ENCODE data around the gene RHBDL1. TPM values are rescaled to one million over a fixed set of nuclear protein-coding genes. Genes with fewer than 3 reads are reported as not detected.

RHBDL1 gene
- total RNA-seq, 1 experiment from 2014 or later = 2.9 TPM

DNA sequence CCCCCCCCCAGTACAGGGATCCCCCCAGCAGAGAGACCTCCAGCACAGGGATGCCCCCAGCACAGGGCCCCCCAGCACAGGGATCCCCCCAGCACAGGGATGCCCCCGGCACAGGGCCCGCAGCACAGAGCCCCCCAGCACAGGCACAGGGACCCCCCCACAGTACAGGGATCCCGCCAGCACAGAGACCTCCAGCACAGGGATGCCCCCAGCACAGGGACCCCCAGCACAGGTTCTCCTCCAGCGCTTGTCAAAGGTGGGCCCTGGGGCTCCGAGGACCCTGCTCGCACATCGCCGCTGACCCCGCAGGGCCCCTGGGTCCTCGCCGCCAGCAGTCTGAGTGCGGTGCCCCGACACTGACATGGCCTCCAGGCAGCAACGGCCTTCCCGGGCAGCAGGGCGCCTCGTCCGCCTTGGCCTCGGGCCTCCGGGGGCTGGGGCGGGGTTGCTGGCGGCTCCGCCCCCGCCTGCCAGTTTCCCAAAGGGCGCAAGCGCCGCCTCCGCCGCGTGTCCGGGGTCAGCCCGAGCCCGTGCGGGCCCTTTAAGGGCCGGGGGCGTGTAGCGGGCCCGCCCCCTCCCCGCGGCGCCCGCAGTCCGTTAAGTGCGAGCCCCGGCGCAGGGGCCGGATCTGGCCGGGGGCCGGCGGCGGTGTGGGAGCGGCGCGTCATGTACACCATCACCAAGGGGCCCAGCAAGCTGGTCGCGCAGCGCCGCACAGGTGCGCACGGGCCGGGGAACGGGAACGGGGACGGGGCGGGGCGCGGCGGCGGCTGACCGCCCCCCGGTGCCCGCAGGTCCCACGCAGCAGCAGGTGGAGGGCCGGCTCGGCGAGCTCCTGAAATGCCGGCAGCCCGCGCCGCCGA, 33.9 kb upstream of the RHBDL1 start, which contains the start of gene MCRIP2:
Gene MCRIP2, plus strand, starts transcription at position 503 of the 863 bp plus-strand sequence. Its CDS starts 164 bp downstream, at position 667.
- no peaks in the 10 kb centered on the region for H3K36me3 ChIP-seq (ENCODE audit: control insufficient read depth, insufficient read depth, low read length)
- no TSS peak for BruUV-seq (replicated peaks)
- H3K27me3 ChIP-seq (replicated peaks; ENCODE audit: control insufficient read depth, insufficient read depth, low read length) = no peaks in the 10 kb centered on the region
- DNase-seq = peak; percentile 87 to 92
- Mint-ChIP-seq H3K36me3 (ENCODE audit: insufficient read depth, unreplicated experiment) (peaks cover 22% of the 10 kb centered on the region), H3K27ac (ENCODE audit: unreplicated experiment) (no peak within 1 kb of the TSS), H3K27me3 (ENCODE audit: insufficient read depth, unreplicated experiment) (no peaks in the 10 kb centered on the region), H3K4me1 (ENCODE audit: low read depth, unreplicated experiment) (no peaks in the 10 kb centered on the region), H3K9me3 (ENCODE audit: unreplicated experiment) (no peaks in the 10 kb centered on the region), H3K4me3 (ENCODE audit: unreplicated experiment) (peak within 1 kb of the TSS; percentile 75)
- peak within 1 kb of the TSS; percentile 85 for H3K4me3 ChIP-seq (ENCODE audit: low read depth, low read length)
- peaks cover 8% of the 10 kb centered on the region for H3K4me1 ChIP-seq
- ChIA-PET CTCF (interaction anchor here (0.6 kb wide), 1 partner anchor 48 kb away, joined by 3 read pairs; no protein-coding TSS in a partner anchor), POLR2A (no interaction called here)
- no peaks in the 10 kb centered on the region for H3K9me3 ChIP-seq
- TF ChIP-seq, protein P1, sequence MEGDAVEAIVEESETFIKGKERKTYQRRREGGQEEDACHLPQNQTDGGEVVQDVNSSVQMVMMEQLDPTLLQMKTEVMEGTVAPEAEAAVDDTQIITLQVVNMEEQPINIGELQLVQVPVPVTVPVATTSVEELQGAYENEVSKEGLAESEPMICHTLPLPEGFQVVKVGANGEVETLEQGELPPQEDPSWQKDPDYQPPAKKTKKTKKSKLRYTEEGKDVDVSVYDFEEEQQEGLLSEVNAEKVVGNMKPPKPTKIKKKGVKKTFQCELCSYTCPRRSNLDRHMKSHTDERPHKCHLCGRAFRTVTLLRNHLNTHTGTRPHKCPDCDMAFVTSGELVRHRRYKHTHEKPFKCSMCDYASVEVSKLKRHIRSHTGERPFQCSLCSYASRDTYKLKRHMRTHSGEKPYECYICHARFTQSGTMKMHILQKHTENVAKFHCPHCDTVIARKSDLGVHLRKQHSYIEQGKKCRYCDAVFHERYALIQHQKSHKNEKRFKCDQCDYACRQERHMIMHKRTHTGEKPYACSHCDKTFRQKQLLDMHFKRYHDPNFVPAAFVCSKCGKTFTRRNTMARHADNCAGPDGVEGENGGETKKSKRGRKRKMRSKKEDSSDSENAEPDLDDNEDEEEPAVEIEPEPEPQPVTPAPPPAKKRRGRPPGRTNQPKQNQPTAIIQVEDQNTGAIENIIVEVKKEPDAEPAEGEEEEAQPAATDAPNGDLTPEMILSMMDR (IDR thresholded peaks at IDR 0.05; ENCODE audit: insufficient read depth in 1 of 2, low read depth in 1 of 2, low read length in 1 of 2, severe bottlenecking in 1 of 2, unreplicated experiment in 1 of 2) = no peak
- intact Hi-C loops (cut with micrococcal nuclease; ENCODE audit: unreplicated experiment) = no loop called here

GRCh38 chr16:642189-643049, 33.1 kb upstream of the RHBDL1 start:
- H3K9me3 Mint-ChIP-seq (ENCODE audit: unreplicated experiment) = no peaks in the 10 kb centered on the region
- H3K27ac Mint-ChIP-seq (ENCODE audit: unreplicated experiment) = no peak overlapping the region
- H3K9me3 ChIP-seq = no peaks in the 10 kb centered on the region
- ChIA-PET POLR2A (no interaction called here), CTCF (no interaction called here)
- H3K4me1 Mint-ChIP-seq (ENCODE audit: low read depth, unreplicated experiment) = no peaks in the 10 kb centered on the region
- peak; percentile 72 to 77 for DNase-seq
- BruUV-seq (replicated peaks) = TSS peak; percentile 27
- peak overlapping the region; percentile 75 for H3K4me3 Mint-ChIP-seq (ENCODE audit: unreplicated experiment)
- no peaks in the 10 kb centered on the region for H3K27me3 Mint-ChIP-seq (ENCODE audit: insufficient read depth, unreplicated experiment)
- peaks cover 6% of the 10 kb centered on the region for H3K4me1 ChIP-seq
- peaks cover 18% of the 10 kb centered on the region for H3K36me3 Mint-ChIP-seq (ENCODE audit: insufficient read depth, unreplicated experiment)
- intact Hi-C loops (cut with micrococcal nuclease; ENCODE audit: unreplicated experiment) = no loop called here
- peak overlapping the region; percentile 85 for H3K4me3 ChIP-seq (ENCODE audit: low read depth, low read length)
- TF ChIP-seq, protein P1 (IDR thresholded peaks at IDR 0.05; ENCODE audit: insufficient read depth in 1 of 2, low read depth in 1 of 2, low read length in 1 of 2, severe bottlenecking in 1 of 2, unreplicated experiment in 1 of 2) = no peak
- no peaks in the 10 kb centered on the region for H3K36me3 ChIP-seq (ENCODE audit: control insufficient read depth, insufficient read depth, low read length)
- H3K27me3 ChIP-seq (replicated peaks; ENCODE audit: control insufficient read depth, insufficient read depth, low read length) = no peaks in the 10 kb centered on the region

DNA sequence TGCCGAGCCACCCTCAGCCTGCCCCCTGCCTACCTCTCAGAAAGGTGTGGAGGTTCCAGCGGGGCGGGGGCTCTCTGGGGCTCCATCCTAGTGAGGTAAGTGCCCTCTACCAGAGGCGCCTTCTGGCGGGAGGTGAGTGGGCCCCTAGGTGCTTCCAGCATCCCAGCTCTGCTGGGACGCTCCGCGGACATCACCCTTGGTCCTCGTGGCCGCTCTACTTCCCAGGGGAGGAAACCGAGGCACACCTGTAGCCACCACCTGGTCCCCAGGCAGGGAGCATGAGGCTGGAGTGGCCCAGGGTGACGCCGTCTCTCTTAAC, 32.5 kb upstream of the RHBDL1 start:
- no peaks in the 10 kb centered on the region for H3K27me3 ChIP-seq (replicated peaks; ENCODE audit: control insufficient read depth, insufficient read depth, low read length)
- no peaks in the 10 kb centered on the region; the same call in 1 of the 2 replicates for H3K36me3 ChIP-seq (ENCODE audit: control insufficient read depth, insufficient read depth, low read length)
- POLR2A ChIA-PET = no interaction called here
- peak overlapping the region; percentile 75 for H3K4me3 Mint-ChIP-seq (ENCODE audit: unreplicated experiment)
- H3K9me3 ChIP-seq = no peaks in the 10 kb centered on the region
- H3K4me1 Mint-ChIP-seq (ENCODE audit: low read depth, unreplicated experiment) = no peaks in the 10 kb centered on the region
- H3K27ac Mint-ChIP-seq (ENCODE audit: unreplicated experiment) = no peak overlapping the region
- H3K9me3 Mint-ChIP-seq (ENCODE audit: unreplicated experiment) = no peaks in the 10 kb centered on the region
- no peaks in the 10 kb centered on the region for H3K27me3 Mint-ChIP-seq (ENCODE audit: insufficient read depth, unreplicated experiment)
- peak overlapping the region; percentile 85 for H3K4me3 ChIP-seq (ENCODE audit: low read depth, low read length)
- no peak for DNase-seq
- CTCF ChIA-PET = no interaction called here
- intact Hi-C loops (cut with micrococcal nuclease; ENCODE audit: unreplicated experiment) = no loop called here
- no TSS peak for BruUV-seq (replicated peaks)
- peaks cover 18% of the 10 kb centered on the region for H3K36me3 Mint-ChIP-seq (ENCODE audit: insufficient read depth, unreplicated experiment)
- TF ChIP-seq, protein P1 (IDR thresholded peaks at IDR 0.05; ENCODE audit: insufficient read depth in 1 of 2, low read depth in 1 of 2, low read length in 1 of 2, severe bottlenecking in 1 of 2, unreplicated experiment in 1 of 2) = no peak
- peaks cover 6% of the 10 kb centered on the region for H3K4me1 ChIP-seq

All from Caco-2 (cell line).